Esophagus squamous epithelium (tissue), 5 donors: Measurements from ENCODE around the gene TMEM221. TPM values are rescaled to one million over a fixed set of nuclear protein-coding genes. Genes with fewer than 3 reads are reported as not detected.

ENCODE experiments used
- DNase-seq: peaks from one replicate; lab custom pipeline; 2025; lab: John Stamatoyannopoulos, UW
- H3K27ac ChIP-seq, 4 donors: fragments of 200-600 bp; sonication (generic); one replicate each; pipeline ENCODE4 v1.5.1; 2016 to 2019; ENCODE audit warnings: mild to moderate bottlenecking in 1 of 4
- H3K27me3 ChIP-seq, 4 donors: fragments of 200-600 bp; sonication (generic); 1 replicate in 3 of 4; 2 replicates in 1 of 4; pipeline versions ENCODE4 v1.5.1 to v1.6.0; 2017 to 2021; ENCODE audit warnings: antibody characterized with exemption in 1 of 4
- H3K36me3 ChIP-seq, 3 donors: fragments of 200-600 bp; sonication (generic); one replicate each; pipeline ENCODE4 v1.5.1; 2016 to 2019
- H3K4me1 ChIP-seq, 3 donors: fragments of 200-600 bp; sonication (generic); one replicate each; pipeline ENCODE4 v1.5.1; 2017 to 2019
- H3K4me3 ChIP-seq, 4 donors: fragments of 200-600 bp; sonication (generic); 1 replicate in 3 of 4; 2 replicates in 1 of 4; pipeline ENCODE4 v1.5.1; 2016 to 2019; ENCODE audit warnings: mild to moderate bottlenecking in 2 of 4, moderate library complexity in 1 of 4
- H3K9me3 ChIP-seq, 3 donors: fragments of 200-600 bp; sonication (generic); one replicate each; pipeline ENCODE4 v1.5.1; 2016 to 2019
- POLR2A ChIP-seq, 4 donors: fragments of 450-650 bp; IDR thresholded peaks; one replicate each; pipeline ENCODE4 v1.6.1; 2017; ENCODE audit warnings: antibody characterized with exemption in 4 of 4, mild to moderate bottlenecking in 4 of 4, moderate library complexity in 3 of 4
- WGBS, 2 donors: methylation state at CpG; one replicate each; pipeline ENCODE4 v1.1.5; 2018; 5-methylcytosine and 5-hydroxymethylcytosine counted together
- intact Hi-C: fragments of 100-400 bp; cut with DNase I; formaldehyde crosslinking; loops from one replicate; pipeline ENCODE4 v1.15.0; 2022
- total RNA-seq, 4 donors: library from RNA; depleted of rRNA; stranded (reverse); fragments of >200 nt; gene quantifications; one replicate each; pipeline ENCODE4 v1.1.0, GENCODE V29; 2016
- TF ChIP-seq, protein P1 (sequence below), 6 experiments: fragments of 450-650 bp in 4 of 6; fragments of 200-600 bp in 2 of 6; sonication (generic) in 2 of 6; IDR thresholded peaks; one replicate each; pipeline ENCODE4 v1.5.1; 2016 to 2019; ENCODE audit warnings: antibody characterized with exemption in 6 of 6, mild to moderate bottlenecking in 4 of 6, moderate library complexity in 4 of 6
- donor health status: DM: yes; HTN: yes; CAD: no.

TMEM221 gene
- total RNA-seq, 4 donors from 2014 or later = 0.19 to 0.26 TPM; not detected in 2

- no peak for DNase-seq
- WGBS, 2 donors = 20 to 34% methylated on average over 4 to 5 of the region's 5 CpGs
- intact Hi-C loops = no loop called here
- Histone ChIP-seq H3K9me3 (no peaks in the 10 kb centered on the region), H3K36me3 (no peaks in the 10 kb centered on the region), H3K4me1 (peaks cover 3 to 37% (median 6%) of the 10 kb centered on the region in 3 donors), H3K4me3 (peak overlapping the region in 3 of 4 donors; percentile 46 to 70 (median 52)), H3K27ac (peak overlapping the region in 1 of 4 donors; percentile 44), H3K27me3 (peaks cover 0 to 19% (median 0%) of the 10 kb centered on the region in 4 donors)
- TF ChIP-seq, protein P1, sequence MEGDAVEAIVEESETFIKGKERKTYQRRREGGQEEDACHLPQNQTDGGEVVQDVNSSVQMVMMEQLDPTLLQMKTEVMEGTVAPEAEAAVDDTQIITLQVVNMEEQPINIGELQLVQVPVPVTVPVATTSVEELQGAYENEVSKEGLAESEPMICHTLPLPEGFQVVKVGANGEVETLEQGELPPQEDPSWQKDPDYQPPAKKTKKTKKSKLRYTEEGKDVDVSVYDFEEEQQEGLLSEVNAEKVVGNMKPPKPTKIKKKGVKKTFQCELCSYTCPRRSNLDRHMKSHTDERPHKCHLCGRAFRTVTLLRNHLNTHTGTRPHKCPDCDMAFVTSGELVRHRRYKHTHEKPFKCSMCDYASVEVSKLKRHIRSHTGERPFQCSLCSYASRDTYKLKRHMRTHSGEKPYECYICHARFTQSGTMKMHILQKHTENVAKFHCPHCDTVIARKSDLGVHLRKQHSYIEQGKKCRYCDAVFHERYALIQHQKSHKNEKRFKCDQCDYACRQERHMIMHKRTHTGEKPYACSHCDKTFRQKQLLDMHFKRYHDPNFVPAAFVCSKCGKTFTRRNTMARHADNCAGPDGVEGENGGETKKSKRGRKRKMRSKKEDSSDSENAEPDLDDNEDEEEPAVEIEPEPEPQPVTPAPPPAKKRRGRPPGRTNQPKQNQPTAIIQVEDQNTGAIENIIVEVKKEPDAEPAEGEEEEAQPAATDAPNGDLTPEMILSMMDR (IDR thresholded peaks at IDR 0.05) = no peak
- TF ChIP-seq POLR2A (IDR thresholded peaks at IDR 0.05) = no peak
Measured at GRCh38 chr19:17447704-17448130, 751 bp downstream of the TMEM221 start.

GRCh38 chr19:17445526-17446165 lies 2.8 kb downstream of the TMEM221 start:
- H3K27ac ChIP-seq = no peak overlapping the region
- peaks cover 0 to 15% (median 0%) of the 10 kb centered on the region in 4 donors for H3K27me3 ChIP-seq
- no peaks in the 10 kb centered on the region for H3K36me3 ChIP-seq
- 97 to 100% methylated on average over 1 of the region's 1 CpG for WGBS, 2 donors
- no peak for TF ChIP-seq POLR2A (IDR thresholded peaks at IDR 0.05)
- TF ChIP-seq, protein P1 (IDR thresholded peaks at IDR 0.05) = no peak
- H3K4me1 ChIP-seq = peaks cover 3 to 25% (median 6%) of the 10 kb centered on the region in 3 donors
- H3K9me3 ChIP-seq = no peaks in the 10 kb centered on the region
- no peak overlapping the region for H3K4me3 ChIP-seq
- no peak for DNase-seq
- intact Hi-C loops = no loop called here

GRCh38 chr19:17441241-17442021 lies 7.0 kb downstream of the TMEM221 start:
- intact Hi-C loops = no loop called here
- Histone ChIP-seq H3K27me3 (no peaks in the 10 kb centered on the region), H3K4me1 (no peaks in the 10 kb centered on the region), H3K27ac (peak overlapping the region in 1 of 4 donors; percentile 34), H3K4me3 (no peak overlapping the region), H3K36me3 (no peaks in the 10 kb centered on the region), H3K9me3 (no peaks in the 10 kb centered on the region)
- 31 to 39% methylated on average over 8 of the region's 8 CpGs for WGBS, 2 donors
- TF ChIP-seq, protein P1 (IDR thresholded peaks at IDR 0.05) = peak in 5 of 6 experiments; percentile 4 to 53 (median 31)
- no peak for TF ChIP-seq POLR2A (IDR thresholded peaks at IDR 0.05)
- DNase-seq = no peak

GRCh38 chr19:17436874-17437267 lies 11.6 kb downstream of the TMEM221 start:
- WGBS, 2 donors = 68 to 72% methylated on average over 4 to 7 of the region's 7 CpGs
- intact Hi-C loops = no loop called here

More at GRCh38 chr19:17436874-17437267, 11.6 kb downstream of the TMEM221 start:
- Histone ChIP-seq H3K27ac (no peak overlapping the region), H3K27me3 (no peaks in the 10 kb centered on the region), H3K9me3 (no peaks in the 10 kb centered on the region), H3K36me3 (no peaks in the 10 kb centered on the region), H3K4me3 (no peak overlapping the region), H3K4me1 (no peaks in the 10 kb centered on the region)
- no peak for DNase-seq
- TF ChIP-seq, protein P1 (IDR thresholded peaks at IDR 0.05) = no peak
- no peak for TF ChIP-seq POLR2A (IDR thresholded peaks at IDR 0.05)
